Neural progenitor cell (in vitro differentiated cells): ENCODE measurements around the gene SMG6. TPM values are rescaled to one million over a fixed set of nuclear protein-coding genes. Genes with fewer than 3 reads are reported as not detected.

Source experiments
- DNase-seq: peaks from one replicate; pipeline ENCODE4 v3.0.0-alpha.2; 2016; ENCODE audit warnings: low spot score
- H2AFZ ChIP-seq: fragments of 200-600 bp; sonication (generic); replicated peaks from 2 replicates; pipeline ENCODE4 v1.6.1; 2016; ENCODE audit warnings: antibody characterized with exemption
- H3F3A ChIP-seq: fragments of 200-600 bp; sonication (generic); 2 replicates; pipeline ENCODE4 v1.6.1; 2016; ENCODE audit warnings: antibody characterized with exemption, low read depth
- H3K27ac ChIP-seq: fragments of 200-600 bp; sonication (generic); 2 replicates; pipeline ENCODE4 v1.5.1; 2016; ENCODE audit warnings: mild to moderate bottlenecking
- H3K27me3 ChIP-seq: fragments of 200-600 bp; sonication (generic); 2 replicates; pipeline ENCODE4 v1.6.1; 2016; ENCODE audit warnings: mild to moderate bottlenecking, moderate library complexity
- H3K36me3 ChIP-seq: fragments of 200-600 bp; sonication (generic); 2 replicates; pipeline ENCODE4 v1.5.1; 2016
- H3K4me1 ChIP-seq: fragments of 200-600 bp; sonication (generic); 2 replicates; pipeline ENCODE4 v1.6.1; 2016; ENCODE audit warnings: mixed run types
- H3K4me2 ChIP-seq: fragments of 200-600 bp; sonication (generic); 2 replicates; pipeline ENCODE4 v1.6.1; 2016
- H3K4me3 ChIP-seq: fragments of 200-600 bp; sonication (generic); 2 replicates; pipeline ENCODE4 v1.5.1; 2016
- H3K79me2 ChIP-seq: fragments of 200-600 bp; sonication (generic); 2 replicates; pipeline ENCODE4 v1.6.1; 2016; ENCODE audit warnings: low read depth
- H3K9ac ChIP-seq: fragments of 200-600 bp; sonication (generic); 2 replicates; pipeline ENCODE4 v1.6.1; 2016
- H3K9me3 ChIP-seq: fragments of 200-600 bp; sonication (generic); 2 replicates; pipeline ENCODE4 v1.5.1; 2016; ENCODE audit warnings: low read depth
- H4K20me1 ChIP-seq: fragments of 200-600 bp; sonication (generic); 2 replicates; pipeline ENCODE4 v1.6.1; 2016; ENCODE audit warnings: low read depth
- H3K27ac Mint-ChIP-seq: 3 replicates; pipeline ENCODE4 v1.8.0; 2021; ENCODE audit warnings: mixed read lengths
- H3K27me3 Mint-ChIP-seq: 2 replicates; pipeline ENCODE4 v1.8.0; 2022; ENCODE audit warnings: low read depth, mild to moderate bottlenecking, inconsistent platforms, moderate library complexity, mixed read lengths; ENCODE audit not compliant: insufficient read depth
- H3K36me3 Mint-ChIP-seq: 3 replicates; pipeline ENCODE4 v1.8.0; 2021; ENCODE audit warnings: mixed read lengths
- H3K4me1 Mint-ChIP-seq: 3 replicates; pipeline ENCODE4 v1.8.0; 2021; ENCODE audit warnings: mixed read lengths
- H3K4me3 Mint-ChIP-seq: 3 replicates; pipeline ENCODE4 v1.8.0; 2021; ENCODE audit warnings: mild to moderate bottlenecking, moderate library complexity, mixed read lengths
- H3K9me3 Mint-ChIP-seq: 3 replicates; pipeline ENCODE4 v1.8.0; 2020; ENCODE audit warnings: mixed read lengths
- EZH2 ChIP-seq: fragments of 200-600 bp; sonication (generic); IDR thresholded peaks from 2 replicates; pipeline ENCODE4 v1.6.1; 2017; ENCODE audit warnings: antibody characterized with exemption, mild to moderate bottlenecking, moderate library complexity
- EZH2phosphoT487 ChIP-seq: fragments of 200-600 bp; sonication (generic); IDR thresholded peaks from 2 replicates; pipeline ENCODE4 v1.6.1; 2017; ENCODE audit warnings: antibody characterized with exemption
- total RNA-seq: library from RNA; depleted of rRNA; stranded (reverse); fragments of >200 nt; gene quantifications from 2 replicates; pipeline ENCODE4 v1.2.3, GENCODE V29; 2015; ENCODE audit warnings: low replicate concordance
- TF ChIP-seq, protein P1 (sequence below): fragments of 200-600 bp; sonication (generic); IDR thresholded peaks from 2 replicates; pipeline ENCODE4 v1.5.1; 2017; ENCODE audit warnings: antibody characterized with exemption, mild to moderate bottlenecking

Gene SMG6
- total RNA-seq, 1 donor from 2014 or later, result 19.0 TPM

GRCh38 chr17:2137342-2138098 lies 166.1 kb downstream of the SMG6 start:
- H3K27me3 Mint-ChIP-seq, result no peaks in the 10 kb centered on the region
- H3K27ac Mint-ChIP-seq, result peak overlapping the region; percentile 72
- Histone ChIP-seq H3K9ac (no peak overlapping the region), H3K79me2 (peaks cover 5% of the 10 kb centered on the region), H3K9me3 (no peaks in the 10 kb centered on the region), H3K4me2 (peak overlapping the region; percentile 12), H2AFZ (no peak overlapping the region), H3K27ac (no peak overlapping the region), H4K20me1 (peaks cover 30% of the 10 kb centered on the region), H3K36me3 (no peaks in the 10 kb centered on the region), H3F3A (peaks cover 22% of the 10 kb centered on the region), H3K27me3 (no peaks in the 10 kb centered on the region), H3K4me1 (peaks cover 17% of the 10 kb centered on the region), H3K4me3 (no peak overlapping the region)
- DNase-seq, result peak; percentile 84
- no peaks in the 10 kb centered on the region for H3K9me3 Mint-ChIP-seq
- peaks cover 27% of the 10 kb centered on the region for H3K4me1 Mint-ChIP-seq
- TF ChIP-seq, protein P1, sequence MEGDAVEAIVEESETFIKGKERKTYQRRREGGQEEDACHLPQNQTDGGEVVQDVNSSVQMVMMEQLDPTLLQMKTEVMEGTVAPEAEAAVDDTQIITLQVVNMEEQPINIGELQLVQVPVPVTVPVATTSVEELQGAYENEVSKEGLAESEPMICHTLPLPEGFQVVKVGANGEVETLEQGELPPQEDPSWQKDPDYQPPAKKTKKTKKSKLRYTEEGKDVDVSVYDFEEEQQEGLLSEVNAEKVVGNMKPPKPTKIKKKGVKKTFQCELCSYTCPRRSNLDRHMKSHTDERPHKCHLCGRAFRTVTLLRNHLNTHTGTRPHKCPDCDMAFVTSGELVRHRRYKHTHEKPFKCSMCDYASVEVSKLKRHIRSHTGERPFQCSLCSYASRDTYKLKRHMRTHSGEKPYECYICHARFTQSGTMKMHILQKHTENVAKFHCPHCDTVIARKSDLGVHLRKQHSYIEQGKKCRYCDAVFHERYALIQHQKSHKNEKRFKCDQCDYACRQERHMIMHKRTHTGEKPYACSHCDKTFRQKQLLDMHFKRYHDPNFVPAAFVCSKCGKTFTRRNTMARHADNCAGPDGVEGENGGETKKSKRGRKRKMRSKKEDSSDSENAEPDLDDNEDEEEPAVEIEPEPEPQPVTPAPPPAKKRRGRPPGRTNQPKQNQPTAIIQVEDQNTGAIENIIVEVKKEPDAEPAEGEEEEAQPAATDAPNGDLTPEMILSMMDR, result no peak
- no peak for TF ChIP-seq EZH2
- no peak for TF ChIP-seq EZH2phosphoT487
- H3K4me3 Mint-ChIP-seq, result peak overlapping the region; percentile 54
- peaks cover 2% of the 10 kb centered on the region for H3K36me3 Mint-ChIP-seq

DNA sequence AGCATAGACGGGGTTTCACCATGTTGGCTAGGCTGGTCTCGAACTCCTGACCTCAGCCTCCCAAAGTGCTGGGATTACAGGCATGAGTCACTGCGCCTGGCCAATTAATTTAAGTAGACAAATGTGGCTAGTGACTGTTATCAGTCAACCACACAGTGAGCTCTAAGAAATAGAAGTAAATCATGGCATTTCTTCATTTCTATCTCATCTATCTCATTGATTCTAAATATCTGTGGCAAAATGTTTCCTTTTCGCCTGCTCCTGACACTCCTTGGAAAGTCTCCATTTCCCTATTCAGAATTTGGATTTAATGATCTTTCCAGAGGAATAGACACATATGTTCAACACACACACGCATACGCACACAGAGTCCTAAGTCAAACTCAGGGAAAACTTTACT lies 167.3 kb downstream of the SMG6 start:
- H3K27me3 Mint-ChIP-seq, result no peaks in the 10 kb centered on the region
- TF ChIP-seq EZH2phosphoT487 (no peak), EZH2 (no peak)
- TF ChIP-seq, protein P1, result no peak

GRCh38 chr17:2128011-2128410 lies 175.6 kb downstream of the SMG6 start:
- Mint-ChIP-seq H3K27ac (no peak overlapping the region), H3K4me1 (peaks cover 9% of the 10 kb centered on the region), H3K36me3 (peaks cover 15% of the 10 kb centered on the region), H3K27me3 (no peaks in the 10 kb centered on the region), H3K4me3 (no peak overlapping the region), H3K9me3 (no peaks in the 10 kb centered on the region)
- Histone ChIP-seq H3K27ac (no peak overlapping the region), H3K9ac (no peak overlapping the region), H3K9me3 (no peaks in the 10 kb centered on the region), H3K27me3 (no peaks in the 10 kb centered on the region), H4K20me1 (peaks cover 15% of the 10 kb centered on the region), H2AFZ (no peak overlapping the region), H3K4me2 (no peak overlapping the region), H3F3A (peaks cover 15% of the 10 kb centered on the region), H3K4me3 (no peak overlapping the region), H3K4me1 (peaks cover 12% of the 10 kb centered on the region), H3K36me3 (no peaks in the 10 kb centered on the region), H3K79me2 (no peaks in the 10 kb centered on the region)
- DNase-seq, result no peak
- TF ChIP-seq EZH2 (no peak), EZH2phosphoT487 (no peak)
- TF ChIP-seq, protein P1, result no peak

More for the DNA sequence above, 167.3 kb downstream of the SMG6 start:
- H3K27ac ChIP-seq, result no peak overlapping the region
- Mint-ChIP-seq H3K27ac (no peak overlapping the region), H3K9me3 (no peaks in the 10 kb centered on the region), H3K4me1 (peaks cover 27% of the 10 kb centered on the region), H3K4me3 (no peak overlapping the region), H3K36me3 (peaks cover 2% of the 10 kb centered on the region)
- H2AFZ ChIP-seq, result no peak overlapping the region
- no peak overlapping the region for H3K4me3 ChIP-seq
- no peak overlapping the region for H3K4me2 ChIP-seq
- no peaks in the 10 kb centered on the region for H3K36me3 ChIP-seq
- H3F3A ChIP-seq, result peaks cover 22% of the 10 kb centered on the region
- no peaks in the 10 kb centered on the region for H3K9me3 ChIP-seq
- H3K9ac ChIP-seq, result no peak overlapping the region
- H4K20me1 ChIP-seq, result peaks cover 30% of the 10 kb centered on the region
- no peak for DNase-seq
- H3K27me3 ChIP-seq, result no peaks in the 10 kb centered on the region
- H3K4me1 ChIP-seq, result peaks cover 17% of the 10 kb centered on the region
- peaks cover 5% of the 10 kb centered on the region for H3K79me2 ChIP-seq
